HepG2 (cell line): ENCODE measurements around the gene AGRN. TPM values are rescaled to one million over a fixed set of nuclear protein-coding genes. Genes with fewer than 3 reads are reported as not detected.

Source experiments
- ATAC-seq: fragments of 200-7000 bp; cut with Tn5 transposase; 3 replicates; pipeline ENCODE4 v1.9.1; 2020; ENCODE audit warnings: mild to moderate bottlenecking, moderate library complexity
- BruUV-seq: library from RNA; stranded (reverse); fragments of 400-500 nt; replicated peaks from 2 replicates; lab custom pipeline; 2021; lab: Mats Ljungman, UMichigan
- CTCF ChIA-PET: fragments of 300-600 bp; formaldehyde crosslinking; extraction: SDS; loops from one replicate; lab custom pipeline; 2021; ENCODE audit warnings: low total read pairs, inconsistent platforms, low intra/inter-chr PET ratio; lab: Yijun Ruan, JAX
- POLR2A ChIA-PET: fragments of 350-600 bp; sonication (Branson Sonifier 250); formaldehyde crosslinking; loops from one replicate; lab custom pipeline; 2020; ENCODE audit warnings: antibody characterized with exemption, inconsistent platforms; lab: Yijun Ruan, JAX
- DNase-seq: peaks from one replicate; pipeline ENCODE4 v3.0.0-alpha.2; 2015; ENCODE audit warnings: low spot score
- FAIRE-seq: peaks from 3 replicates; lab custom pipeline; 2011; peaks lifted over from hg19 to GRCh38; lab: Jason Lieb, UNC
- H2AFZ ChIP-seq: one replicate; pipeline ENCODE4 v1.6.1; 2011; ENCODE audit warnings: low read length, inconsistent platforms
- H3K27ac ChIP-seq: fragments of 300-600 bp; 3 replicates; pipeline ENCODE4 v1.8.0; 2011; ENCODE audit warnings: mixed run types, mild to moderate bottlenecking, mixed read lengths, low read length, inconsistent platforms; ENCODE audit not compliant: insufficient read depth; ENCODE audit errors: extremely low read length
- H3K27me3 ChIP-seq, 2 experiments: fragments of 200-600 bp in 1 of 2; 2 replicates in 1 of 2; 3 replicates in 1 of 2; pipeline versions ENCODE4 v1.6.0 to v1.8.0; 2011; ENCODE audit warnings: low read length in 2 of 2, mild to moderate bottlenecking in 2 of 2, moderate library complexity in 2 of 2, inconsistent platforms in 1 of 2; ENCODE audit not compliant: insufficient read depth in 2 of 2, control insufficient read depth in 1 of 2
- H3K36me3 ChIP-seq, 2 experiments: fragments of 200-600 bp in 1 of 2; replicated peaks in 1 of 2; 2 replicates in 1 of 2; 3 replicates in 1 of 2; pipeline versions ENCODE4 v1.5.1 to v1.8.0; 2011; ENCODE audit warnings: low read length in 2 of 2, inconsistent platforms in 1 of 2; ENCODE audit not compliant: insufficient read depth in 2 of 2, control insufficient read depth in 1 of 2
- H3K4me1 ChIP-seq: 2 replicates; pipeline ENCODE4 v1.5.1; 2012; ENCODE audit warnings: low read length, inconsistent platforms; ENCODE audit not compliant: insufficient read depth
- H3K4me2 ChIP-seq: 2 replicates; pipeline ENCODE4 v1.6.0; 2011; ENCODE audit warnings: low read depth, low read length, inconsistent platforms
- H3K4me3 ChIP-seq, 3 experiments: fragments of 200-600 bp in 1 of 3; sonication (generic), shearing (Covaris generic) in 1 of 3; replicated peaks in 1 of 3; 2 replicates each; pipeline ENCODE4 v1.5.1; 2011 to 2016; ENCODE audit warnings: low read length in 3 of 3, inconsistent platforms in 2 of 3, low read depth in 2 of 3, mild to moderate bottlenecking in 2 of 3, control low read depth in 1 of 3, mixed read lengths in 1 of 3; ENCODE audit not compliant: insufficient read depth in 1 of 3
- H3K79me2 ChIP-seq: one replicate; pipeline ENCODE4 v1.6.1; 2011; ENCODE audit warnings: low read length, inconsistent platforms; ENCODE audit not compliant: insufficient read depth
- H3K9ac ChIP-seq: 2 replicates; pipeline ENCODE4 v1.6.0; 2011; ENCODE audit warnings: mild to moderate bottlenecking, low read depth, low read length, inconsistent platforms; ENCODE audit not compliant: insufficient read depth
- H3K9me3 ChIP-seq: 2 replicates; pipeline ENCODE4 v1.5.1; 2012; ENCODE audit warnings: mild to moderate bottlenecking, low read length
- H4K20me1 ChIP-seq: 2 replicates; pipeline ENCODE4 v1.6.0; 2011; ENCODE audit warnings: inconsistent platforms, mild to moderate bottlenecking, low read length, moderate library complexity; ENCODE audit not compliant: insufficient read depth
- BCL6 ChIP-seq: IDR thresholded peaks from 2 replicates; pipeline ENCODE4 v1.6.1; 2016; ENCODE audit warnings: missing genetic modification reagents, missing compliant biosample characterization
- POLR2AphosphoS5 ChIP-seq: IDR thresholded peaks from 2 replicates; pipeline ENCODE4 v1.6.1; 2012; ENCODE audit warnings: low read depth, low read length
- SP5 ChIP-seq: IDR thresholded peaks from 2 replicates; pipeline ENCODE4 v1.6.1; 2016; ENCODE audit warnings: low read depth, borderline replicate concordance
- THRA ChIP-seq: sonication (generic); formaldehyde crosslinking; IDR thresholded peaks from 2 replicates; pipeline ENCODE4 v1.4.0; 2020; ENCODE audit warnings: missing genetic modification reagents, borderline replicate concordance
- ZNF121 ChIP-seq: sonication (generic); formaldehyde crosslinking; IDR thresholded peaks from 2 replicates; pipeline ENCODE4 v1.5.0; 2020; ENCODE audit warnings: mild to moderate bottlenecking, missing genetic modification reagents
- ZNF687 ChIP-seq: sonication (generic); formaldehyde crosslinking; IDR thresholded peaks from 2 replicates; pipeline ENCODE4 v1.5.1; 2020; ENCODE audit warnings: mild to moderate bottlenecking, missing genetic modification reagents, moderate library complexity
- ZNF720 ChIP-seq: sonication (generic); formaldehyde crosslinking; IDR thresholded peaks from 2 replicates; pipeline ENCODE4 v1.4.0; 2020; ENCODE audit warnings: missing genetic modification reagents
- ZNF781 ChIP-seq: sonication (generic); formaldehyde crosslinking; IDR thresholded peaks from 2 replicates; pipeline ENCODE4 v1.5.1; 2020; ENCODE audit warnings: borderline replicate concordance, mild to moderate bottlenecking, missing genetic modification reagents; ENCODE audit errors: not compliant biosample characterization
- WGBS: methylation state at CpG from one replicate; pipeline ENCODE4 v1.1.6; 2017; ENCODE audit warnings: low lambda C conversion rate; 5-methylcytosine and 5-hydroxymethylcytosine counted together
- in situ Hi-C: cut with HindIII; loops from 2 replicates; pipeline ENCODE4 v1.10.0; 2017; ENCODE audit warnings: low pct_unique_long_range_greater_than_20kb; ENCODE audit not compliant: extremely low pct_ligation_motif_present
- intact Hi-C: fragments of 100-400 bp; cut with micrococcal nuclease; formaldehyde crosslinking; loops from one replicate; pipeline ENCODE4 v1.10.0; 2022; ENCODE audit not compliant: unreplicated experiment
- polyA plus RNA-seq, 8 experiments: library from polyadenylated mRNA; depleted of rRNA in 3 of 8; stranded (reverse) in 7 of 8; unstranded in 1 of 8; fragments of >200 nt; fragmentation: Illumina TruSeq in 4 of 8; extraction: Trizol in 4 of 8; gene quantifications; 2 replicates each; pipeline versions ENCODE4 v1.2.1 to v1.2.3, GENCODE V29; 2011 to 2016; ENCODE audit warnings: low read depth in 4 of 8, missing spikeins in 1 of 8, mixed read lengths in 1 of 8; ENCODE audit not compliant: insufficient read depth in 1 of 8
- total RNA-seq, 5 experiments: library from RNA; depleted of rRNA; stranded (reverse); fragments of >200 nt; fragmentation: Illumina TruSeq; extraction: Trizol; gene quantifications; 2 replicates each; pipeline ENCODE4 v1.2.3, GENCODE V29; 2016; ENCODE audit warnings: low read depth in 1 of 5
- TF ChIP-seq, protein P1 (sequence below): sonication (generic); formaldehyde crosslinking; IDR thresholded peaks from 2 replicates; pipeline ENCODE4 v1.4.0; 2020; ENCODE audit warnings: missing genetic modification reagents

The AGRN gene
- total and polyA plus RNA-seq, 2 of the 13 experiments (the other 11 are each of a cell fraction or from before 2014, with no cell fraction given) = 29.8 to 65.2 TPM

GRCh38 chr1:1082776-1083415 lies 63.0 kb downstream of the AGRN start (continued):
- TF ChIP-seq, protein P1, sequence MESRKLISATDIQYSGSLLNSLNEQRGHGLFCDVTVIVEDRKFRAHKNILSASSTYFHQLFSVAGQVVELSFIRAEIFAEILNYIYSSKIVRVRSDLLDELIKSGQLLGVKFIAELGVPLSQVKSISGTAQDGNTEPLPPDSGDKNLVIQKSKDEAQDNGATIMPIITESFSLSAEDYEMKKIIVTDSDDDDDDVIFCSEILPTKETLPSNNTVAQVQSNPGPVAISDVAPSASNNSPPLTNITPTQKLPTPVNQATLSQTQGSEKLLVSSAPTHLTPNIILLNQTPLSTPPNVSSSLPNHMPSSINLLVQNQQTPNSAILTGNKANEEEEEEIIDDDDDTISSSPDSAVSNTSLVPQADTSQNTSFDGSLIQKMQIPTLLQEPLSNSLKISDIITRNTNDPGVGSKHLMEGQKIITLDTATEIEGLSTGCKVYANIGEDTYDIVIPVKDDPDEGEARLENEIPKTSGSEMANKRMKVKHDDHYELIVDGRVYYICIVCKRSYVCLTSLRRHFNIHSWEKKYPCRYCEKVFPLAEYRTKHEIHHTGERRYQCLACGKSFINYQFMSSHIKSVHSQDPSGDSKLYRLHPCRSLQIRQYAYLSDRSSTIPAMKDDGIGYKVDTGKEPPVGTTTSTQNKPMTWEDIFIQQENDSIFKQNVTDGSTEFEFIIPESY (CRISPR knock-in tag) = no peak
- TF ChIP-seq ZNF121 = no peak
- no peak for TF ChIP-seq THRA
- TF ChIP-seq POLR2AphosphoS5 = no peak
- TF ChIP-seq BCL6 (CRISPR knock-in tag) = no peak
- TF ChIP-seq SP5 (CRISPR knock-in tag) = no peak
- TF ChIP-seq, all 625 proteins: peak for 0

DNA sequence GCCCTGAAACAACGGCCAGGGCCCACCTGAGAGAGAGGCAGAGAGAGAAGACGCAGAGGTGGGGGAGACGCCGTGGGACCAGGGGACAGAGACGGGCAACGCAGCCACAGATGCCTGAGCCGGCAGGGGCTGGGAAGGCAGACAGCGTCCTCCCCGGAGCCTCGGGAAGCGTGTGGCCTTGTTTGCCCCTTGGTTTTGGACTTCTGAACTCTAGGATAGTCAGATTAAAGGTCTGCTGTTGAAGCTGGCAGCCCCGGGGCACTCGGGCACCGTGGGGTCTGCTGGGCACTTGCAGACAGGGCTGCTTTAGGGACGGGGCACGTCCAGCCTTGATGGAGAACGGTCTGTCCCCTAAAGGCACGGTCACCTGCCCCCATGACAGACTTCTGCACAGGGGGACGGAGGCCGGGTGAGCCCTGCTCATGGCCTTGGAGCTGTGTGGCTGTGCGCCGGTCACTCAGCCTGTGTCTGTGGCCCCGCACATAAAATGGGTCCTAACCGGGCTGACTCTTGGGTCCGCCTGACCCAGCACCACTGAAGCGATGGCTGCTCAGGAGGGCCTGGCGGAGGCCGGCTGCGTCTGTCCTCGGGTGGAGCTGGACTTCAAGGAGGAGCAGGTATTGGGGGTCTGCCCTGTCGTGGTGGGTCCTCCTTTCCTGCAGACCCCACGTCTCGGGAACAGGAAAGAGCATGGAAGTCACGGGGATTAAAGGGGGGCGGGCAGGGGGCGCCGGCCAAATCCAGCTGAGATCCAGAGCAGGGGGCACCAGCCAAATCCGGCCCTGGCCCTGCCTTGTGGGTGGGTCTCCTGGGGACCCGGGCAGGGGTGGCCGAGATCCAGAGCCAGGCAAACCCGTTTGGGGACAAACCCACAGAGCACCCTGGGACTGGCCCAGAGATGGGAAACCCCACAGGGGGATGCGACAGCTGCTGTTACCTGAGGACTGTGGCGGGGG lies 63.8 kb downstream of the AGRN start:
- H3K9me3 ChIP-seq = no peaks in the 10 kb centered on the region
- no peaks in the 10 kb centered on the region for H3K79me2 ChIP-seq
- POLR2A ChIA-PET = no interaction called here
- H3K4me1 ChIP-seq = peaks cover 14% of the 10 kb centered on the region
- intact Hi-C loops = no loop called here
- H3K36me3 ChIP-seq = no peaks in the 10 kb centered on the region
- DNase-seq = no peak
- no peaks in the 10 kb centered on the region for H4K20me1 ChIP-seq
- no peak overlapping the region for H3K4me3 ChIP-seq
- TF ChIP-seq ZNF720 = no peak
- 0 out of 2 replicates have a peak, but pooled peaks have one; percentile 15 for TF ChIP-seq ZNF687 (CRISPR knock-in tag)
- TF ChIP-seq ZNF781 (CRISPR knock-in tag) = no peak
- H2AFZ ChIP-seq = no peak overlapping the region
- no TSS peak for BruUV-seq
- no peak overlapping the region for H3K9ac ChIP-seq
- ATAC-seq = no peak
- 77% methylated on average over 24 of the region's 43 CpGs for WGBS
- H3K27me3 ChIP-seq = no peaks in the 10 kb centered on the region
- no peak overlapping the region for H3K4me2 ChIP-seq
- in situ Hi-C loops = no loop called here
- no peak overlapping the region for H3K27ac ChIP-seq
- no peak for FAIRE-seq
- CTCF ChIA-PET = no interaction called here
